B cell (primary cell): ENCODE results near the gene ARID3C. TPM values are rescaled to one million over a fixed set of nuclear protein-coding genes. Genes with fewer than 3 reads are reported as not detected.
A peak's percentile ranks its signal among the peaks of the same experiment; 100 is the strongest.

ENCODE experiments used
- ATAC-seq: fragments of 200-7000 bp; cut with Tn5 transposase; one replicate; pipeline ENCODE4 v1.10.0; 2021; ENCODE audit warnings: low read depth, mild to moderate bottlenecking, moderate number of reproducible peaks, moderate library complexity
- CTCF ChIA-PET: fragments of 350-600 bp; sonication (Branson Sonifier 250); formaldehyde crosslinking; loops from one replicate; lab custom pipeline; 2021; ENCODE audit warnings: antibody characterized with exemption, inconsistent platforms; lab: Charles Lee
- POLR2A ChIA-PET: fragments of 350-600 bp; sonication (Branson Sonifier 250); formaldehyde crosslinking; loops from one replicate; lab custom pipeline; 2021; ENCODE audit warnings: antibody characterized with exemption; lab: Charles Lee
- DNase-seq: peaks from one replicate; pipeline ENCODE4 v3.0.0; 2013
- H2AFZ ChIP-seq: 2 replicates; pipeline ENCODE4 v1.6.1; 2012; ENCODE audit warnings: mild to moderate bottlenecking, low read depth, low read length; ENCODE audit not compliant: insufficient read depth, poor library complexity, severe bottlenecking
- H3K27ac ChIP-seq, 2 donors: 1 replicate in 1 of 2; 2 replicates in 1 of 2; pipeline ENCODE4 v1.5.1; 2012 to 2013; ENCODE audit warnings: low read length in 2 of 2, mild to moderate bottlenecking in 2 of 2, moderate library complexity in 1 of 2
- H3K27me3 ChIP-seq, 4 experiments: fragments of 200-600 bp in 1 of 4; sonication (generic) in 1 of 4; replicated peaks in 1 of 4; 1 replicate in 2 of 4; 2 replicates in 2 of 4; pipeline versions ENCODE4 v1.6.1 to v1.7.0; 2013 to 2016; ENCODE audit warnings: low read length in 3 of 4, mild to moderate bottlenecking in 2 of 4, mixed read lengths in 1 of 4, moderate library complexity in 1 of 4; ENCODE audit not compliant: insufficient read depth in 4 of 4, control insufficient read depth in 3 of 4; ENCODE audit errors: control extremely low read depth in 1 of 4
- H3K36me3 ChIP-seq, 2 experiments: replicated peaks in 1 of 2; 1 replicate in 1 of 2; 2 replicates in 1 of 2; pipeline versions ENCODE4 v1.6.1 to v1.7.1; 2013; ENCODE audit warnings: low read length in 1 of 2; ENCODE audit not compliant: insufficient read depth in 2 of 2, control insufficient read depth in 1 of 2; ENCODE audit errors: control extremely low read depth in 1 of 2, extremely low read depth in 1 of 2
- H3K4me1 ChIP-seq, 2 donors: fragments of 200-600 bp in 1 of 2; sonication (generic) in 1 of 2; 1 replicate in 1 of 2; 2 replicates in 1 of 2; pipeline versions ENCODE4 v1.5.1 to v1.6.1; 2013 to 2017; ENCODE audit warnings: low read length in 2 of 2; ENCODE audit not compliant: control insufficient read depth in 2 of 2, insufficient read depth in 2 of 2
- H3K4me2 ChIP-seq: replicated peaks from 2 replicates; pipeline ENCODE3; 2012; ENCODE audit warnings: mild to moderate bottlenecking, low read depth, low read length; ENCODE audit not compliant: poor library complexity, severe bottlenecking
- H3K4me3 ChIP-seq, 5 experiments: fragments of 200-600 bp in 1 of 5; sonication (generic) in 1 of 5; 1 replicate in 3 of 5; 2 replicates in 2 of 5; pipeline versions ENCODE4 v1.5.1 to v1.7.0; 2011 to 2016; ENCODE audit warnings: low read length in 4 of 5, mild to moderate bottlenecking in 4 of 5, low read depth in 2 of 5, control low read depth in 1 of 5, moderate library complexity in 1 of 5; ENCODE audit not compliant: insufficient read depth in 1 of 5; ENCODE audit errors: control extremely low read depth in 1 of 5, extremely low read depth in 1 of 5
- H3K79me2 ChIP-seq: fragments of 200-600 bp; sonication (generic); one replicate; pipeline ENCODE4 v1.6.0; 2016; ENCODE audit warnings: low read length; ENCODE audit not compliant: control insufficient read depth, insufficient read depth
- H3K9ac ChIP-seq: fragments of 200-600 bp; sonication (generic); 2 replicates; pipeline ENCODE4 v1.6.1; 2017; ENCODE audit warnings: mild to moderate bottlenecking, low read length, moderate library complexity
- H3K9me3 ChIP-seq, 3 donors: one replicate each; pipeline versions ENCODE4 v1.6.1 to v1.7.1; 2013; ENCODE audit warnings: low read length in 2 of 3; ENCODE audit not compliant: control insufficient read depth in 2 of 3, insufficient read depth in 1 of 3; ENCODE audit errors: control extremely low read depth in 1 of 3
- H4K20me1 ChIP-seq: 2 replicates; pipeline ENCODE4 v1.6.0; 2012; ENCODE audit warnings: mild to moderate bottlenecking, low read length; ENCODE audit not compliant: insufficient read depth, control insufficient read depth, poor library complexity, severe bottlenecking
- H3K27ac Mint-ChIP-seq: one replicate; pipeline ENCODE4 v1.8.0; 2021; ENCODE audit warnings: mixed read lengths
- H3K27me3 Mint-ChIP-seq: one replicate; pipeline ENCODE4 v1.8.0; 2021; ENCODE audit warnings: mixed read lengths
- H3K4me1 Mint-ChIP-seq: one replicate; pipeline ENCODE4 v1.8.0; 2021; ENCODE audit warnings: mixed read lengths
- H3K4me3 Mint-ChIP-seq: one replicate; pipeline ENCODE4 v1.8.0; 2021; ENCODE audit warnings: mixed read lengths
- H3K9me3 Mint-ChIP-seq: one replicate; pipeline ENCODE4 v1.8.0; 2022; ENCODE audit warnings: mixed read lengths; ENCODE audit not compliant: insufficient read depth
- EZH2 ChIP-seq: IDR thresholded peaks from 2 replicates; pipeline ENCODE4 v1.6.1; 2012; ENCODE audit warnings: borderline replicate concordance, low read depth, mild to moderate bottlenecking, moderate library complexity, low read length; ENCODE audit not compliant: insufficient read depth, poor library complexity, severe bottlenecking
- WGBS: methylation state at CpG from one replicate; pipeline ENCODE4 v1.1.5; 2013; ENCODE audit warnings: missing lambda C conversion rate; ENCODE audit not compliant: insufficient coverage; 5-methylcytosine and 5-hydroxymethylcytosine counted together
- intact Hi-C: fragments of 100-400 bp; cut with micrococcal nuclease; formaldehyde crosslinking; loops from one replicate; pipeline ENCODE4 v1.10.0; 2022
- polyA plus RNA-seq: library from polyadenylated mRNA; depleted of rRNA; stranded (reverse); fragments of >200 nt; gene quantifications from 2 replicates; pipeline ENCODE4 v1.2.3, GENCODE V29; 2012
- total RNA-seq, 2 donors: library from RNA; stranded (reverse); fragments of 120-200 nt in 1 of 2; gene quantifications; 1 replicate in 1 of 2; 2 replicates in 1 of 2; pipeline versions ENCODE4 v1.2.3 to v1.2.4, GENCODE V29; 2013 to 2022
- TF ChIP-seq, protein P1 (sequence below): fragments of 200-600 bp; IDR thresholded peaks from one replicate; pipeline ENCODE4 v1.8.0; 2022; ENCODE audit warnings: antibody characterized with exemption, mild to moderate bottlenecking

Gene ARID3C
- total and polyA plus RNA-seq, 2 donors (not counting 1 experiment from before 2014, with no cell fraction given): not detected

DNA sequence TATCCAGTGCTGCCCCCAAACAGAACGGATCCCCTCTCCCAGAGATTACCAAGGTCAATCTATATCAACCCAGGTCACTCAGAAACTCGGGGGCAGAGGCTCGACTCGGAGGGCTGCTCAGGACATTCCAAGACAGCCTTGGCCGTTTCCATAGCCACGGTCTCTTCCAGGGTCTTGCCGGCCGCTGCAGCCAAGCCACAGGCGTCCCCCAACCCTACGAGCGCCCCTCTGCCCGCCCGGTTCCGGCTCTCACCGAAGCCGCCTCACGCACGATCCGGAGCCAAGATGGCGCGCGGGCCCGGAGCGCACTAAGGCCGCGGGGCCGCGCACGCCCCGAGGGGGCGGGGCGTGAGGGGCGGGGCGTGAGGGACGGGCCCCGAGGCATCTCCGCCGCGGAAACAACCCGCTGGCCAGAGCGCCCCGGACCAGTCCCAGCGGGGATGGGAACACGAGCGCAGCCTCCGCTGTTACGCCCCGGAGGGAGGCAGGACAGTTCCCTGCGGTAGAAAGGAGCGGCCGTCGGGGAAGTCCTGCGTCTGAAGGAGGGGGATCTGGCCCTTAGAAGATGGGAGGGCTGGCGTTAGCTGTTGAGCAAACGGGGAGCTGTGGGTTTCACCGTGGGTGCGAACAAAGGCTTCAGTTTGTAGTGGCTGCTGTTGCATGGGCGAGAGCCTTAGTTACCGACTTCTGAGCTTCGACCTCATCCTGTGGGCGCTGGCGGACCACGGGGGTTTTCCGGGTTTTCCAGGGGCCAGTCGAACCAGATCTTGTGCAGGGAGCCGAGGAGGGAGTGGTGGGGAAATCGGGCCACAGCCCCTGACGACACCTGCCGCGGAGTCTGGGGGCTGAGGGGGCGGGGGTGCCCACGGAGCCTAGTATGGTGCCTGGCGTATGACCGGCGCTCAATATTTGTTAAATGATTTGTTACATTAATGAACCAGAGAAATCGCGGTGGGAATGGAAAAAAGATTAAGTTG is 16.8 kb downstream of the ARID3C start, which contains the start of gene RPP25L:
TSS of gene RPP25L (minus strand) at position 287 of the 977 bp plus-strand sequence. CDS start 801 bp downstream, outside the sequence.
- CTCF ChIA-PET: interaction anchor here (0.9 to 8.3 kb wide), 10 partner anchors 8 to 233 kb away, joined by 3 to 150 read pairs (median 4); partner anchors contain the start of genes ARID3C, DCTN3 and SIGMAR1
- peaks cover 0 to 13% of the 10 kb centered on the region in 2 experiments for H3K36me3 ChIP-seq
- intact Hi-C loops: loop anchor here (1.0 to 10.0 kb wide), 11 partner anchors 8 to 797 kb away; partner anchors contain the start of genes ARID3C, DCTN3, DNAI1 and FAM219A
- H4K20me1 ChIP-seq: no peaks in the 10 kb centered on the region
- H3K4me2 ChIP-seq: peak within 1 kb of the TSS; percentile 98
- ATAC-seq (peak; percentile 95), DNase-seq (peak; percentile 91)
- Mint-ChIP-seq H3K27ac (peak within 1 kb of the TSS; percentile 90), H3K27me3 (no peaks in the 10 kb centered on the region), H3K4me1 (peaks cover 22% of the 10 kb centered on the region), H3K4me3 (peak within 1 kb of the TSS; percentile 91), H3K9me3 (no peaks in the 10 kb centered on the region)
- POLR2A ChIA-PET: interaction anchor here (1.0 to 2.6 kb wide), 4 partner anchors 8 to 35 kb away, joined by 4 to 10 read pairs (median 7); partner anchors contain the start of genes DCTN3, GALT and SIGMAR1
- peaks cover 0 to 7% (median 0%) of the 10 kb centered on the region in 3 donors for H3K9me3 ChIP-seq
- H3K27ac ChIP-seq: peak within 1 kb of the TSS; percentile 78 to 87
- TF ChIP-seq EZH2: no peak
- TF ChIP-seq, protein P1, sequence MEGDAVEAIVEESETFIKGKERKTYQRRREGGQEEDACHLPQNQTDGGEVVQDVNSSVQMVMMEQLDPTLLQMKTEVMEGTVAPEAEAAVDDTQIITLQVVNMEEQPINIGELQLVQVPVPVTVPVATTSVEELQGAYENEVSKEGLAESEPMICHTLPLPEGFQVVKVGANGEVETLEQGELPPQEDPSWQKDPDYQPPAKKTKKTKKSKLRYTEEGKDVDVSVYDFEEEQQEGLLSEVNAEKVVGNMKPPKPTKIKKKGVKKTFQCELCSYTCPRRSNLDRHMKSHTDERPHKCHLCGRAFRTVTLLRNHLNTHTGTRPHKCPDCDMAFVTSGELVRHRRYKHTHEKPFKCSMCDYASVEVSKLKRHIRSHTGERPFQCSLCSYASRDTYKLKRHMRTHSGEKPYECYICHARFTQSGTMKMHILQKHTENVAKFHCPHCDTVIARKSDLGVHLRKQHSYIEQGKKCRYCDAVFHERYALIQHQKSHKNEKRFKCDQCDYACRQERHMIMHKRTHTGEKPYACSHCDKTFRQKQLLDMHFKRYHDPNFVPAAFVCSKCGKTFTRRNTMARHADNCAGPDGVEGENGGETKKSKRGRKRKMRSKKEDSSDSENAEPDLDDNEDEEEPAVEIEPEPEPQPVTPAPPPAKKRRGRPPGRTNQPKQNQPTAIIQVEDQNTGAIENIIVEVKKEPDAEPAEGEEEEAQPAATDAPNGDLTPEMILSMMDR: no peak
- peak within 1 kb of the TSS; percentile 98 for H3K9ac ChIP-seq
- H3K4me3 ChIP-seq: peak within 1 kb of the TSS; percentile 69 to 97 (median 80)
- under 1% methylated on average over 77 of the region's 77 CpGs for WGBS
- H3K27me3 ChIP-seq: no peaks in the 10 kb centered on the region
- peaks cover 9% of the 10 kb centered on the region for H3K79me2 ChIP-seq
- peaks cover 7 to 21% of the 10 kb centered on the region in 2 donors for H3K4me1 ChIP-seq
- peak within 1 kb of the TSS; percentile 99 for H2AFZ ChIP-seq
